K562 (cell line): ENCODE measurements around the gene OSGEP. TPM values are rescaled to one million over a fixed set of nuclear protein-coding genes. Genes with fewer than 3 reads are reported as not detected.
A peak's percentile ranks its signal among the peaks of the same experiment; 100 is the strongest.

Experiments used
- ATAC-seq: fragments of 200-7000 bp; cut with Tn5 transposase; 3 replicates; pipeline ENCODE4 v1.9.1; 2020; ENCODE audit warnings: moderate library complexity
- BruUV-seq: library from RNA; stranded (reverse); fragments of 400-500 nt; replicated peaks from 2 replicates; lab custom pipeline; 2021; lab: Mats Ljungman, UMichigan
- CTCF ChIA-PET: fragments of 300-600 bp; formaldehyde crosslinking; extraction: SDS; loops from one replicate; lab custom pipeline; 2021; ENCODE audit warnings: low intra/inter-chr PET ratio; lab: Yijun Ruan, JAX
- POLR2A ChIA-PET: fragments of 300-600, 350-650 bp; sonication (Branson Sonifier 250); formaldehyde crosslinking; extraction: SDS; loops from one replicate; lab custom pipeline; 2021; ENCODE audit warnings: antibody characterized with exemption, inconsistent platforms; lab: Yijun Ruan, JAX
- DNase-seq, 4 experiments: peaks; one replicate each; pipeline versions ENCODE4 v3.0.0 to v3.0.0-alpha.2; 2011 to 2018; ENCODE audit warnings: low spot score in 3 of 4, mixed read lengths in 3 of 4; ENCODE audit errors: extremely low read depth in 1 of 4
- FAIRE-seq: peaks from 2 replicates; lab custom pipeline; 2011; peaks lifted over from hg19 to GRCh38; lab: Jason Lieb, UNC
- H2AFZ ChIP-seq: 2 replicates; pipeline ENCODE4 v1.6.0; 2011; ENCODE audit warnings: low read depth, low read length, control low read depth, inconsistent platforms
- H3K27ac ChIP-seq: fragments of 200-600 bp; 3 replicates; pipeline ENCODE4 v1.8.0; 2011; ENCODE audit warnings: low read depth, mild to moderate bottlenecking, control low read depth, inconsistent platforms, low read length, moderate library complexity, mixed read lengths; ENCODE audit errors: extremely low read depth
- H3K27me3 ChIP-seq, 2 experiments: fragments of 300-600 bp in 1 of 2; 2 replicates in 1 of 2; 3 replicates in 1 of 2; pipeline versions ENCODE4 v1.6.0 to v1.8.0; 2011; ENCODE audit warnings: inconsistent platforms in 2 of 2, low read length in 2 of 2, mild to moderate bottlenecking in 1 of 2, mixed read lengths in 1 of 2, moderate library complexity in 1 of 2; ENCODE audit not compliant: control insufficient read depth in 2 of 2, insufficient read depth in 2 of 2
- H3K36me3 ChIP-seq: fragments of 300-600 bp; 3 replicates; pipeline ENCODE4 v1.8.0; 2011; ENCODE audit warnings: mild to moderate bottlenecking, low read length, inconsistent platforms; ENCODE audit not compliant: control insufficient read depth, insufficient read depth
- H3K4me1 ChIP-seq, 2 experiments: fragments of 200-600 bp in 1 of 2; replicated peaks in 1 of 2; 2 replicates in 1 of 2; 3 replicates in 1 of 2; pipeline versions ENCODE4 v1.5.1 to v1.8.0; 2011; ENCODE audit warnings: inconsistent platforms in 2 of 2, low read length in 2 of 2, mild to moderate bottlenecking in 1 of 2, mixed read lengths in 1 of 2, moderate library complexity in 1 of 2; ENCODE audit not compliant: control insufficient read depth in 2 of 2, insufficient read depth in 2 of 2
- H3K4me2 ChIP-seq: 2 replicates; pipeline ENCODE4 v1.6.1; 2011; ENCODE audit warnings: low read length, control low read depth, inconsistent platforms, mixed read lengths; ENCODE audit not compliant: insufficient read depth
- H3K4me3 ChIP-seq: fragments of 200-600 bp; sonication (generic), shearing (Covaris generic); 2 replicates; pipeline ENCODE4 v1.5.1; 2016; ENCODE audit warnings: control low read depth, inconsistent platforms
- H3K79me2 ChIP-seq: fragments of 200-600 bp; 3 replicates; pipeline ENCODE4 v1.8.0; 2011; ENCODE audit warnings: low read length, inconsistent platforms; ENCODE audit not compliant: control insufficient read depth, insufficient read depth
- H3K9ac ChIP-seq, 2 experiments: 2 replicates each; pipeline versions ENCODE4 v1.6.0 to v1.6.1; 2011; ENCODE audit warnings: low read depth in 2 of 2, low read length in 2 of 2, control low read depth in 1 of 2, inconsistent platforms in 1 of 2, mild to moderate bottlenecking in 1 of 2, mixed read lengths in 1 of 2; ENCODE audit not compliant: insufficient read depth in 1 of 2
- H3K9me1 ChIP-seq: one replicate; pipeline ENCODE4 v1.6.0; 2011; ENCODE audit warnings: inconsistent platforms, mild to moderate bottlenecking, low read length, moderate library complexity; ENCODE audit not compliant: control insufficient read depth, insufficient read depth
- H3K9me3 ChIP-seq: replicated peaks from 2 replicates; pipeline ENCODE4 v1.5.1; 2011; ENCODE audit warnings: low read depth, low read length, inconsistent platforms; ENCODE audit not compliant: control insufficient read depth, insufficient read depth
- H4K20me1 ChIP-seq: replicated peaks from 2 replicates; pipeline ENCODE4 v1.6.1; 2011; ENCODE audit warnings: low read length, inconsistent platforms, mixed read lengths; ENCODE audit not compliant: control insufficient read depth, insufficient read depth
- BACH1 ChIP-seq: fragments of 200-800 bp; sonication (Bioruptor generic); IDR thresholded peaks from 2 replicates; pipeline ENCODE4 v1.6.1; 2016; ENCODE audit warnings: missing genetic modification characterization, missing compliant biosample characterization
- BHLHE40 ChIP-seq: IDR thresholded peaks from 2 replicates; pipeline ENCODE4 v1.6.1; 2011; ENCODE audit warnings: low read length, improper control_type of control experiment
- CUX1 ChIP-seq: fragments of 200-800 bp; sonication (Bioruptor generic); IDR thresholded peaks from 2 replicates; pipeline ENCODE4 v1.6.1; 2016; ENCODE audit warnings: missing genetic modification characterization, missing compliant biosample characterization
- JUN ChIP-seq, 2 experiments: sonication (generic) in 1 of 2; formaldehyde crosslinking in 1 of 2; IDR thresholded peaks; 2 replicates each; pipeline versions ENCODE4 v1.6.1 to v1.8.0; 2012 to 2022; ENCODE audit warnings: borderline replicate concordance in 2 of 2, mild to moderate bottlenecking in 2 of 2, improper control_type of control experiment in 1 of 2, low read depth in 1 of 2, low read length in 1 of 2, missing genetic modification reagents in 1 of 2
- POLR2AphosphoS2 ChIP-seq: IDR thresholded peaks from 2 replicates; pipeline ENCODE4 v1.6.1; 2012; ENCODE audit warnings: low read length, improper control_type of control experiment
- POLR2AphosphoS5 ChIP-seq: IDR thresholded peaks from 2 replicates; pipeline ENCODE4 v1.6.1; 2011; ENCODE audit warnings: mild to moderate bottlenecking, low read depth, low read length, moderate library complexity; ENCODE audit not compliant: control insufficient read depth, insufficient read depth
- RBFOX2 ChIP-seq: fragments of 200-400 bp; formaldehyde crosslinking; IDR thresholded peaks from 2 replicates; pipeline ENCODE4 v1.6.1; 2017; ENCODE audit warnings: low read depth, mild to moderate bottlenecking, low read length, moderate library complexity
- SMARCE1 ChIP-seq: fragments of 450-650 bp; IDR thresholded peaks from 2 replicates; pipeline ENCODE4 v1.7.1; 2016; ENCODE audit warnings: mild to moderate bottlenecking
- TCF3 ChIP-seq: sonication (generic); formaldehyde crosslinking; IDR thresholded peaks from 2 replicates; pipeline ENCODE4 v1.4.0; 2020; ENCODE audit warnings: mild to moderate bottlenecking, missing genetic modification reagents
- TFAM ChIP-seq: fragments of 250-450 bp; sonication (Bioruptor Pico); conservative IDR thresholded peaks from 2 replicates; pipeline ENCODE4 v1.5.0; 2021; ENCODE audit warnings: mild to moderate bottlenecking, moderate library complexity
- ZFP36 ChIP-seq: fragments of 150-350 bp; IDR thresholded peaks from 2 replicates; pipeline ENCODE4 v1.6.1; 2018; ENCODE audit warnings: low read length, low read depth; ENCODE audit not compliant: partially characterized antibody
- ZFX ChIP-seq: sonication (generic); formaldehyde crosslinking; IDR thresholded peaks from 2 replicates; pipeline ENCODE4 v1.8.0; 2022; ENCODE audit warnings: mild to moderate bottlenecking, missing genetic modification reagents, moderate library complexity
- ZNF282 ChIP-seq: sonication (generic); formaldehyde crosslinking; IDR thresholded peaks from 2 replicates; pipeline ENCODE4 v1.8.1; 2023; ENCODE audit warnings: missing genetic modification reagents
- ZNF589 ChIP-seq: fragments of 200-800 bp; sonication (Bioruptor generic); IDR thresholded peaks from 2 replicates; pipeline ENCODE4 v1.6.1; 2016; ENCODE audit warnings: low read depth, missing genetic modification characterization, missing compliant biosample characterization
- ZNF778 ChIP-seq: fragments of 450-650 bp; formaldehyde crosslinking; IDR thresholded peaks from 2 replicates; pipeline ENCODE4 v1.4.0; 2020; ENCODE audit warnings: mild to moderate bottlenecking, moderate library complexity
- ZNF79 ChIP-seq: fragments of 250-450 bp; sonication (Bioruptor Pico); IDR thresholded peaks from 2 replicates; pipeline ENCODE4 v1.4.0; 2020; ENCODE audit warnings: low read depth, mild to moderate bottlenecking, moderate library complexity
- ZSCAN32 ChIP-seq: fragments of 450-650 bp; formaldehyde crosslinking; IDR thresholded peaks from 2 replicates; pipeline ENCODE4 v1.4.0; 2020; ENCODE audit warnings: mild to moderate bottlenecking, moderate library complexity
- WGBS: fragments of 100-300 bp; shearing (Covaris generic); methylation state at CpG from one replicate; pipeline ENCODE4 v1.1.6; 2016; ENCODE audit warnings: low coverage, mixed read lengths; ENCODE audit not compliant: insufficient coverage; ENCODE audit errors: missing lambda C conversion rate; 5-methylcytosine and 5-hydroxymethylcytosine counted together
- in situ Hi-C: fragments of 300-500 bp; cut with MboI; formaldehyde crosslinking; loops from 4 replicates; pipeline ENCODE4 v1.15.0; 2018; ENCODE audit warnings: inconsistent platforms, mixed read lengths
- intact Hi-C: fragments of 100-400 bp; cut with micrococcal nuclease; formaldehyde crosslinking; loops from 2 replicates; pipeline ENCODE4 v1.14.2; 2022
- polyA plus RNA-seq, 8 experiments: library from polyadenylated mRNA; depleted of rRNA in 4 of 8; stranded (reverse) in 5 of 8; unstranded in 3 of 8; fragments of >200 nt; fragmentation: Nextera tagmentation in 2 of 8; fragmentation: Illumina TruSeq in 1 of 8; extraction: Ambion mirVana in 2 of 8; extraction: Trizol in 1 of 8; gene quantifications; 2 replicates each; pipeline versions ENCODE4 v1.2.1 to v1.2.3, GENCODE V29; 2011 to 2014; ENCODE audit warnings: inconsistent platforms in 1 of 8, missing spikeins in 1 of 8
- total RNA-seq, 7 experiments: library from RNA; depleted of rRNA in 6 of 7; stranded (reverse); fragments of >200 nt in 6 of 7; fragmentation: Illumina TruSeq in 2 of 7; extraction: Trizol in 2 of 7; gene quantifications; 2 replicates each; pipeline versions ENCODE4 v1.2.1 to v1.2.3, GENCODE V29; 2011 to 2021; ENCODE audit warnings: low replicate concordance in 1 of 7

The OSGEP gene
- total and polyA plus RNA-seq, 9 of the 15 experiments (the other 6 are each of a cell fraction or from before 2014, with no cell fraction given): 32.1 to 59.2 (median 44.1) TPM

DNA sequence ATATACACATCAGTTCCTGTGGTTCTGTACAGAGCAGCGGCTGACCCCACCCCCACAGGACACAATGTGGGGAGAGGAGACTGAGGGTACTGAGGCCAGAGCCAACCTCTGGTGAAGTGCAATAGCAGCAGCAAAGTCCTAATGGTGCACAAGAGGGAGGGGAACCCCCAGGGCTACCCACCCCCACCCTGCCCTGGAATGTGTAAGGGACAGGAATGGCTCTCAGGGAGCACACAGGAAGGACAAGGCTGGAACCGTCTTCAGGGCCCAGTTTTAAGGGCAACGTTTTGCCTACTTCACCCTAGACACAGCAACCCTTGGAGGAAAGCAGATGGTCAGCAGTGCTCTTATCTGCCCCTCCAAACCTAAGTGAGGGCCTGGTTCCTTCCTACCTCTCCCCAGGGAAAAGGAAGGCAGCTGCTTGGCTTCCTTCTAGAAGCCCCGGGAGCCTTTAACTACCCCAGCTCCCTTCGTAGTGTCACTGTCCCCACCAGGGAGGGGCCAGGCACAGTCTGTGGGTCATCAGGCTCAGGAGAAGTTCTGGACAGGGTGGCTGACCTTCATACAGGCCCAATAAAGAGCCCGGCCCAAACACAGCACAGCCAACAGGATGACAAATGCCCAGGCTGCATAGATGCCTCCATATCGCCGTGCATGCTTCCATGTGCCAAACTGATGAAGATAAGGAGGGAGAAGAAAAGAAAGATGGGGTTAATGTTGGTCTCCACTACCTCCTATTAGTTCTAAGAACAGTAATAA is 3.6 kb upstream of the OSGEP start:
- H3K27me3 ChIP-seq: no peaks in the 10 kb centered on the region
- H3K9me1 ChIP-seq: no peaks in the 10 kb centered on the region
- peaks cover 32 to 33% of the 10 kb centered on the region in 2 experiments for H3K4me1 ChIP-seq
- ATAC-seq (no peak), DNase-seq (peak in 1 of 4 experiments; percentile 14), FAIRE-seq (no peak)
- peaks cover 43% of the 10 kb centered on the region for H3K36me3 ChIP-seq
- ChIA-PET POLR2A (interaction anchor here (0.7 to 1.4 kb wide), 2 partner anchors 11 to 115 kb away, joined by 3 to 4 read pairs; partner anchors contain the start of gene PARP2), CTCF (no interaction called here)
- H3K27ac ChIP-seq: peak overlapping the region; percentile 34; the same call in 1 of the 3 replicates
- H3K4me2 ChIP-seq: 0 out of 2 replicates have a peak overlapping the region, but pooled peaks have one; percentile 6
- H3K9me3 ChIP-seq: no peaks in the 10 kb centered on the region
- WGBS: 56% methylated on average over 6 of the region's 8 CpGs
- peaks cover 70% of the 10 kb centered on the region for H3K79me2 ChIP-seq
- H4K20me1 ChIP-seq: no peaks in the 10 kb centered on the region
- no peak overlapping the region for H3K4me3 ChIP-seq
- in situ Hi-C loops: no loop called here
- H3K9ac ChIP-seq: peak overlapping the region in 1 of 2 experiments; percentile 72; a peak in 1 of 4 replicates
- no peak overlapping the region for H2AFZ ChIP-seq
- intact Hi-C loops: loop anchor here (5.0 kb wide), 1 partner anchor 149 kb away; no protein-coding TSS in a partner anchor
- BruUV-seq: no TSS peak
- TF ChIP-seq BACH1 (tag) (no peak), ZFP36 (no peak), RBFOX2 (0 out of 2 replicates have a peak, but pooled peaks have one; percentile 12), SMARCE1 (no peak), ZNF778 (CRISPR knock-in tag) (no peak), ZNF589 (CRISPR knock-in tag) (no peak), TFAM (CRISPR knock-in tag) (no peak), BHLHE40 (no peak), POLR2AphosphoS2 (peak; percentile 64; the same call in 1 of the 2 replicates), TCF3 (CRISPR knock-in tag) (no peak), ZSCAN32 (CRISPR knock-in tag) (no peak), JUN (IDR thresholded peaks at IDR 0.05; ENCODE audit: borderline replicate concordance, low read depth, low read length) (no peak), JUN (CRISPR knock-in tag; IDR thresholded peaks at IDR 0.05; ENCODE audit: borderline replicate concordance) (no peak), ZNF282 (no peak), ZFX (no peak), CUX1 (no peak), POLR2AphosphoS5 (peak; percentile 37; the same call in 1 of the 2 replicates), ZNF79 (no peak)
